Subcutaneous abdominal adipose tissue (tissue), 5 donors: ENCODE measurements around the gene TEKT2.

Experiments used
- H3K27ac ChIP-seq: one replicate; pipeline ENCODE4 v1.7.0; 2013; ENCODE audit warnings: low read depth, mild to moderate bottlenecking, inconsistent platforms, low read length, moderate library complexity
- H3K27me3 ChIP-seq, 5 donors: one replicate each; pipeline ENCODE4 v1.7.0; 2013; ENCODE audit warnings: low read length in 5 of 5, inconsistent platforms in 1 of 5; ENCODE audit not compliant: control insufficient read depth in 5 of 5, insufficient read depth in 4 of 5
- H3K36me3 ChIP-seq, 5 donors: one replicate each; pipeline ENCODE4 v1.7.0; 2013; ENCODE audit warnings: low read length in 5 of 5; ENCODE audit not compliant: control insufficient read depth in 5 of 5, insufficient read depth in 5 of 5
- H3K4me1 ChIP-seq, 5 donors: one replicate each; pipeline ENCODE4 v1.7.0; 2013; ENCODE audit warnings: low read length in 5 of 5, mild to moderate bottlenecking in 3 of 5, moderate library complexity in 1 of 5; ENCODE audit not compliant: control insufficient read depth in 5 of 5, insufficient read depth in 5 of 5
- H3K4me3 ChIP-seq, 5 donors: one replicate each; pipeline ENCODE4 v1.7.0; 2013; ENCODE audit warnings: low read length in 5 of 5, low read depth in 1 of 5
- H3K9ac ChIP-seq, 5 donors: one replicate each; pipeline ENCODE4 v1.7.0; 2013; ENCODE audit warnings: low read length in 5 of 5, mild to moderate bottlenecking in 4 of 5, moderate library complexity in 3 of 5
- H3K9me3 ChIP-seq, 5 donors: one replicate each; pipeline ENCODE4 v1.7.0; 2013; ENCODE audit warnings: low read length in 5 of 5; ENCODE audit not compliant: control insufficient read depth in 5 of 5
- donor health status: healthy.
- donor health status: healthy.
- donor health status: healthy.
- donor health status: healthy.
- donor health status: healthy.

The TEKT2 gene

DNA sequence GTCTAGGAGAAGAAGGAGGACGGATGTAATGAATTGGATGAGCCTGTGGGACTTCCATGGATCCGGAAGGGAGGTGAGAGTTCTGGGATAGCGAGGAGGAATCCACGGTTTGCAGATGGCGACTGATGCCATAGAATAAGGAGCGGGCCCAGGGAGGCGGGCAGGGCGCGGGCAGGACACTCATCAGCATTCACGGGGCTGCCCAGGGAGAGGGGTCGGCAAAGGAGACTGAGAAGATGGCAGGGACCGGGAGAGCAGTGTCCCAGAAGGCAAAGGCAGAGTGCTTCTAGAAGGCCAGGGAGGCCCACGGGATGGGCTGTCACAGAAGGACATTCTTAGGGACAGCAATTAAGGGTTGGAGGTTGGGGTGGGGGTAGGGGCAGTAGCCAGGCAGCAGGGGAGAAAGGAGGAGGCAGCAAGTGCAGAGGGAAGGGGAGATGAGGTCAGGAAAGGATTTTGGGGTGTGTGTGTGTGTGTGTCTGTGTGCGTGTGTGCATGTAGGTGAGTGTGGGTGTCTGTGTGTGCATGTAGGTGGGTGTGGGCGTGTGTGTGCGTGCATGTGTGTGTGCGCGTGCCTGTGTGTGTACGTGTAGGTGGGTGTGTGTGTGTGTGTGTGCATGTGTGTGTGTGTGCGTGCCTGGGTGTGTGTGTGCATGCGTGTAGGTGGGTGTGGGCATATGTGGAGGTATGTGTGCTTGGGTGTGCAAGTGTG is 42.3 kb downstream of the TEKT2 start:
- Histone ChIP-seq H3K27ac (no peak overlapping the region), H3K36me3 (no peaks in the 10 kb centered on the region), H3K9me3 (no peaks in the 10 kb centered on the region), H3K9ac (no peak overlapping the region), H3K27me3 (peaks cover 3 to 20% (median 7%) of the 10 kb centered on the region in 5 donors), H3K4me3 (peak overlapping the region in 1 of 5 donors; percentile 61), H3K4me1 (peaks cover 0 to 32% (median 14%) of the 10 kb centered on the region in 5 donors)

GRCh38 chr1:36126797-36127500 is 43.1 kb downstream of the TEKT2 start:
- H3K36me3 ChIP-seq, result no peaks in the 10 kb centered on the region
- H3K9me3 ChIP-seq, result no peaks in the 10 kb centered on the region
- peaks cover 3 to 20% (median 7%) of the 10 kb centered on the region in 5 donors for H3K27me3 ChIP-seq
- peaks cover 0 to 32% (median 14%) of the 10 kb centered on the region in 5 donors for H3K4me1 ChIP-seq
- no peak overlapping the region for H3K4me3 ChIP-seq
- H3K9ac ChIP-seq, result no peak overlapping the region
- H3K27ac ChIP-seq, result no peak overlapping the region

DNA sequence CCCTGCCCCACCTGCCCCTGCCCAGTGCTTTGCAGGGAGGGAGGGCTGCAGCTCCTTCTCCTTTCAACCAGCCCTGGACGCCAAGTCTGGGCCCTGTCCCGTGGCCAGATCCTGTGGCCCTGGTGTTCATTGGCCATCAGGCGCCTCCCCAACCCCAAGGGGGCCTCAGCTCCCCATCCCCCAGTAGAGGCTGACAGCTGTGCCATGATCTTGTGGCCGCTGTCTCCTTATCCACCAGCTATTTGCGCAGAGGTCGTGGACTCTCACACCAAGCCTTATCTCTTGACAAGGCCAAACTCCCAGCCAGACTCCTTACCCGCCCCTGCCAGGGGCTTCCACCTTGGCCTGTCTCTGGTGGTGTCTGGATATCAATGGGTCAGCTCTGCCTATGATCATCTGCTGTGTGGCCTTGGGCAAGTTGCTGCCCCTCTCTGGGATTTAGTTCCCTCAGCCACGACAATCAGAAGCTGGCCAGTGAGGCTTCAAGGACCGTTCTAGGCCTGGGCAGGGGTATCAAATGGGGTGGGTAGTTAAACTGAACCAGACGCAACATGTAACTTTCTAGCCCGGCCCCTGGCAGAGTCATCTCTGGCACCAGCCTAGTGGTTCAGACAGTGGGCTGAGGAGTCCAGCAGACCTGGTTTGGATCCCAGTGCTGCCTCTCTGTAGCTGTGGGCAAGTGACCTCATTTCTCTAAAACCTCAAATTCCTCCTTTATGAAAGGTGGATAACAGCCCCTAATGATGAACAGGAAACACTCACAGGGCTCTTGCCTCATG is 44.4 kb downstream of the TEKT2 start:
- H3K27me3 ChIP-seq, result peaks cover 3 to 20% (median 7%) of the 10 kb centered on the region in 5 donors

GRCh38 chr1:36128905-36129206 is 45.0 kb downstream of the TEKT2 start:
- peaks cover 0 to 21% (median 10%) of the 10 kb centered on the region in 5 donors for H3K4me1 ChIP-seq
- no peak overlapping the region for H3K27ac ChIP-seq
- H3K4me3 ChIP-seq, result no peak overlapping the region
- peaks cover 3 to 20% (median 7%) of the 10 kb centered on the region in 5 donors for H3K27me3 ChIP-seq
- peak overlapping the region in 1 of 5 donors; percentile 10 for H3K9ac ChIP-seq
- no peaks in the 10 kb centered on the region for H3K36me3 ChIP-seq
- H3K9me3 ChIP-seq, result no peaks in the 10 kb centered on the region

More for the DNA sequence above, 44.4 kb downstream of the TEKT2 start:
- Histone ChIP-seq H3K4me3 (no peak overlapping the region), H3K36me3 (no peaks in the 10 kb centered on the region), H3K27ac (no peak overlapping the region), H3K9ac (peak overlapping the region in 1 of 5 donors; percentile 10), H3K9me3 (no peaks in the 10 kb centered on the region), H3K4me1 (peaks cover 0 to 26% (median 14%) of the 10 kb centered on the region in 5 donors)

DNA sequence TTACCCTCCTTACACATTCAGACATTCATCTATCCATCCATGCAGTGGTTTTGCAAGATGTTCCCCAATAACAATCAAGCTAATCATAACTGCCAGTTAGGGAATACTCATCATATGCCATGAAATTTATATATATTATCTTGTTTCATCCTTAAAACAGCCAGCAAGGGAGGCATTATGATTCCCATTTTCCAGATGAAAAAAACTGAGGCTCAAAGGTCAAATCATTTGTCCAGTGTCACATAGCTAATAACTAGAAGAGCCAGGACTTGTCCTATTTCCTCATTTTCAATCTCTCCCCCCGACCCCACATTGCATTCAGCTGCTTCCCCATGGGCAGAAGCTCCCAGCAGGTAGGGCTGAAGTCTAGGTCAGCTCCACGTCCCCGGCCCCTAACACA is 48.1 kb downstream of the TEKT2 start:
- Histone ChIP-seq H3K9me3 (no peaks in the 10 kb centered on the region), H3K27me3 (no peaks in the 10 kb centered on the region), H3K4me3 (no peak overlapping the region), H3K36me3 (peaks cover 0 to 12% (median 9%) of the 10 kb centered on the region in 5 donors), H3K27ac (no peak overlapping the region), H3K4me1 (peaks cover 2 to 20% (median 13%) of the 10 kb centered on the region in 5 donors), H3K9ac (no peak overlapping the region)

- Histone ChIP-seq H3K4me3 (no peak overlapping the region), H3K27me3 (no peaks in the 10 kb centered on the region), H3K9me3 (no peaks in the 10 kb centered on the region), H3K9ac (no peak overlapping the region), H3K36me3 (peaks cover 0 to 27% (median 23%) of the 10 kb centered on the region in 5 donors), H3K4me1 (peaks cover 2 to 20% (median 13%) of the 10 kb centered on the region in 5 donors), H3K27ac (no peak overlapping the region)
Measured at GRCh38 chr1:36133484-36133883, 49.6 kb downstream of the TEKT2 start.

GRCh38 chr1:36134031-36134430 is 50.1 kb downstream of the TEKT2 start:
- no peak overlapping the region for H3K4me3 ChIP-seq
- H3K27me3 ChIP-seq, result no peaks in the 10 kb centered on the region
- peaks cover 0 to 28% (median 26%) of the 10 kb centered on the region in 5 donors for H3K36me3 ChIP-seq
- H3K9me3 ChIP-seq, result no peaks in the 10 kb centered on the region
- H3K4me1 ChIP-seq, result peaks cover 2 to 20% (median 13%) of the 10 kb centered on the region in 5 donors
- H3K27ac ChIP-seq, result no peak overlapping the region
- H3K9ac ChIP-seq, result peak overlapping the region in 1 of 5 donors; percentile 35

DNA sequence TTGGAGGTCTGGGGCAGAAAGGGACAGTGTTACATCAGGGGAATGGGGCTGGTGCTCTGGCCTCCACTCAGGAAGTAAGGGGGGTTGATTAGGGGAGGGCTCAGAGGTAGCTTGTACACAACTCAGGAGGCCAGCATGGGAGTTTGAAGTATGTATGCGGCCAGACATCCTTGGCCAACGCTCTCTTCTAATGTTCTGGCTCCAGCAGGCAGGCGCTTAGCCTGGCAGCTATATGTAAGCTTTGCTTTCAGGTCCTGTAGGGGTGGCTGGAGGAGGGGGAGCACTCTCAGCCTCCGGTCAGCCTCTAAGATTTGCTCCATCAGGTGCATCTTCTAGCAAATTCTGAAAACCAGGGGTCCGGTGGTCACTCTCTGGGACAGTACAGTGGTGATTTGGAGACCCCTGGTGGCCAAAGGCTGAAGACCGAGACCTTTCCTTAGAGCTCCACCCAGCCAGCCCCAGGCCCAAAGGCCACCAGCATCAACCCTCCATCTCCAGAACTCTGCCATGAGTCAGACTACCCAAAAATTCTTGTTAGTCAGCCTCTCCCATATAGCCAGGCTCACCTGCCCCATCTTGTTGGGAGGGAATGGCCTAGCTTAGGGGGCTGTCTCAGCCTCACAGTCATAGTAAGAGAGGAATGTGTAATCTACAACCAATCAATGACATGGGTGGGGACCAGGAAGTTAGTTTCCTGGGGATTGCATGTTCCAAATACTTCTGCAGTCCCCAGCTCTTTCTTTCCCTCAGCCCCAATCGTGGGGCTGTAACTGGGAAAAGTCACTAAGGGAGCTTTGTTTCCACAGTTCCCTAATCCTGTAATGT is 50.8 kb downstream of the TEKT2 start:
- peak overlapping the region; percentile 65 for H3K27ac ChIP-seq
- H3K36me3 ChIP-seq, result peaks cover 4 to 33% (median 30%) of the 10 kb centered on the region in 5 donors
- H3K27me3 ChIP-seq, result no peaks in the 10 kb centered on the region
- no peak overlapping the region for H3K4me3 ChIP-seq
- H3K4me1 ChIP-seq, result peaks cover 2 to 20% (median 13%) of the 10 kb centered on the region in 5 donors
- no peaks in the 10 kb centered on the region for H3K9me3 ChIP-seq
- H3K9ac ChIP-seq, result peak overlapping the region in 1 of 5 donors; percentile 35

GRCh38 chr1:36135330-36135667 is 51.4 kb downstream of the TEKT2 start:
- peaks cover 2 to 25% (median 13%) of the 10 kb centered on the region in 5 donors for H3K4me1 ChIP-seq
- no peak overlapping the region for H3K4me3 ChIP-seq
- H3K9ac ChIP-seq, result peak overlapping the region in 1 of 5 donors; percentile 12
- no peaks in the 10 kb centered on the region for H3K27me3 ChIP-seq
- H3K36me3 ChIP-seq, result peaks cover 6 to 38% (median 34%) of the 10 kb centered on the region in 5 donors
- H3K27ac ChIP-seq, result peak overlapping the region; percentile 65
- H3K9me3 ChIP-seq, result no peaks in the 10 kb centered on the region
